Muscle layer of duodenum (tissue), 2 donors: ENCODE results near the gene ERBIN.
"Not testable (repeated sequence)": the region's sequence is repeated elsewhere in the genome, so short reads cannot be mapped to it uniquely, and the experiment has no call there.

Experiments
- H3K27ac ChIP-seq: one replicate; pipeline ENCODE4 v1.7.0; 2013; ENCODE audit warnings: mild to moderate bottlenecking, low read length
- H3K27me3 ChIP-seq: one replicate; pipeline ENCODE4 v1.7.0; 2013; ENCODE audit warnings: low read depth, mild to moderate bottlenecking, control low read depth, low read length
- H3K36me3 ChIP-seq, 2 donors: one replicate each; pipeline ENCODE4 v1.7.0; 2013; ENCODE audit warnings: low read length in 2 of 2, control low read depth in 1 of 2, mild to moderate bottlenecking in 1 of 2; ENCODE audit not compliant: insufficient read depth in 2 of 2, control insufficient read depth in 1 of 2
- H3K4me1 ChIP-seq, 2 donors: one replicate each; pipeline ENCODE4 v1.7.0; 2013; ENCODE audit warnings: low read length in 2 of 2, mild to moderate bottlenecking in 2 of 2, control low read depth in 1 of 2, moderate library complexity in 1 of 2; ENCODE audit not compliant: insufficient read depth in 2 of 2, control insufficient read depth in 1 of 2
- H3K4me3 ChIP-seq, 2 donors: one replicate each; pipeline ENCODE4 v1.7.0; 2013; ENCODE audit warnings: low read length in 2 of 2, low read depth in 1 of 2, mild to moderate bottlenecking in 1 of 2
- H3K9me3 ChIP-seq, 2 donors: one replicate each; pipeline ENCODE4 v1.7.0; 2013; ENCODE audit warnings: low read length in 2 of 2, control low read depth in 1 of 2, mild to moderate bottlenecking in 1 of 2; ENCODE audit not compliant: control insufficient read depth in 1 of 2
- donor health status: healthy.

Gene ERBIN

DNA sequence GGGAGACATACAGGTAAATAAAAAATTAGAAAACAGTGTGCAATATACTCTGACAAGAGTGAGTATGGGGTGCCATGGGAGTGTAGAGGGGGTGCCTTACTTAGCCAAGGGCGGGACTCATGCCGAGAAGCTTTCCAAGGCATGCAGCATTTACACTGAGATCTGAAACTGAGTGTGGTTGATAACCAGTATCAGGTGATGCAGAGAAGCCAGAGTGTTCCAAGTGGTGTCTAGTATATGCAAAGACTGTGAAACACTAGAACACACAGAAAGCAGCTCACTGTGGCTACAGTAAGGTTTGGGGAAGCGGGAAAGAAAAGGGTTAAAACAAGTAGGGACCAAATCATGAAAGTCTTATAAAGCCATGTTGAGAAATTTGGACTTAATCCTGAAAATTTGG, 30.5 kb upstream of the ERBIN start:
- H3K27me3 ChIP-seq, result no peaks in the 10 kb centered on the region

DNA sequence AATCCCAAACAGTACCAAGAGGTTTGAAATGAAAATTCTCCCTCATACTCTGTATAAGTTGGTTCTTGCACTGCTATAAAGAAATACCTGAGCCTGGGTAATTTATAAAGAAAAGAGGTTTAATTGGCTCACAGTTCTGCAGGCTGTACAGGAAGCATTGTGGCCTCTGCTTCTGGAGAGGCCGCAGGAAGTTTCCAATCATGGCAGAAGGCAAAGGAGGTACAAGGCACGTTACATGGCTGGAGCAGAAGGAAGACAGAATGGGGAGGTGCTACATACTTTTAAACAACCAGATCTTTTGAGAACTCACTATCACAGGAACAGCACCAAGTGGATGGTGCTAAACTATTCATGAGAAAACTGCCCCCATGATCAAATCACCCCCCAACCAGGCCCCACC, 25.6 kb upstream of the ERBIN start:
- H3K27ac ChIP-seq, result no peak overlapping the region
- H3K4me1 ChIP-seq, result no peaks in the 10 kb centered on the region

More for the DNA sequence above, 30.5 kb upstream of the ERBIN start:
- H3K36me3 ChIP-seq, result no peaks in the 10 kb centered on the region
- no peaks in the 10 kb centered on the region for H3K9me3 ChIP-seq
- no peaks in the 10 kb centered on the region for H3K4me1 ChIP-seq
- H3K27ac ChIP-seq, result no peak overlapping the region
- no peak overlapping the region for H3K4me3 ChIP-seq

GRCh38 chr5:65902104-65902503, 24.3 kb upstream of the ERBIN start:
- Histone ChIP-seq H3K4me1 (no peaks in the 10 kb centered on the region), H3K36me3 (no peaks in the 10 kb centered on the region), H3K27ac (no peak overlapping the region)

More for the DNA sequence above, 25.6 kb upstream of the ERBIN start:
- no peak overlapping the region for H3K4me3 ChIP-seq
- H3K27me3 ChIP-seq, result no peaks in the 10 kb centered on the region
- no peaks in the 10 kb centered on the region for H3K36me3 ChIP-seq
- H3K9me3 ChIP-seq, result no peaks in the 10 kb centered on the region

DNA sequence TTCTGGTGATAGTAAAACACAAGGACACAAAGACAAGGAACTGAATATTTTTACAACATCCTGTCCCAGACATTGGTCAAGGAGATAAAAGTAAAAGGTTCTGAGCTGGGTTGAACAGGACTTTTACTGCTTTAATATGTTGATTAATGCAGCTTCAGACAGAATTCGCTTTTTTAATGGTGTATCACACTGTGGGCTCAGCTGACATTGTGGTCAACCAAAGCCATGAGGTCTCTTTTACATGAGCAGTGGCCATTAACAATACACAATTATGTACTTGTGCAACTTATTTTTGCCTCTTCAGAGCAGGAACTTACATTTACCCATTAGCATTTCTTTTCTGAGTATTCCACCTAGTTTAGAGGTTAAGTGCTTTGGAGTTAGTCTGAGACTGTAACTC, 22.8 kb upstream of the ERBIN start:
- H3K4me1 ChIP-seq, result no peaks in the 10 kb centered on the region
- H3K27ac ChIP-seq, result no peak overlapping the region
- H3K27me3 ChIP-seq, result no peaks in the 10 kb centered on the region
- H3K4me3 ChIP-seq, result no peak overlapping the region
- no peaks in the 10 kb centered on the region for H3K36me3 ChIP-seq
- no peaks in the 10 kb centered on the region for H3K9me3 ChIP-seq

More at GRCh38 chr5:65902104-65902503, 24.3 kb upstream of the ERBIN start:
- Histone ChIP-seq H3K9me3 (no peaks in the 10 kb centered on the region), H3K27me3 (no peaks in the 10 kb centered on the region), H3K4me3 (no peak overlapping the region)

DNA sequence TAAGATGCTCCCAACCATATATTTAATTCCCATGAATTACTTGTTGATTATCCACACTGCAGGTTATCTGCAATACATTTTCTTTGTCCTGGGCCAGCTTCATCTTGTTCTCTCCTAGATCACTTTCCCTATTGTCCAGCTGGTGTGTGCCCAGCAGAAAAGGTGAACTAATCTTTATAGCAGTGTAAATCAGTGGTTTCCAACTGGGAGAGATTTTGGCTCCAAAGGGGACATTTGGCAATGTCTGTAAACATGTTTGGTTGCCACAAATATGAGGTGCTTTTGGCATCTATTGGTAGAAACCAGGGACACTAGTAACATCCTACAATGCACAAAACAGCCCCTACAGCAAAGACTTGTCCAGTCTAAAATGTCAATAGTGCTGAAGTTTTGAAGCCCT, 20.1 kb upstream of the ERBIN start:
- H3K27me3 ChIP-seq, result no peaks in the 10 kb centered on the region
- no peak overlapping the region for H3K4me3 ChIP-seq
- no peak overlapping the region for H3K27ac ChIP-seq
- no peaks in the 10 kb centered on the region for H3K36me3 ChIP-seq
- no peaks in the 10 kb centered on the region for H3K9me3 ChIP-seq
- no peaks in the 10 kb centered on the region for H3K4me1 ChIP-seq

DNA sequence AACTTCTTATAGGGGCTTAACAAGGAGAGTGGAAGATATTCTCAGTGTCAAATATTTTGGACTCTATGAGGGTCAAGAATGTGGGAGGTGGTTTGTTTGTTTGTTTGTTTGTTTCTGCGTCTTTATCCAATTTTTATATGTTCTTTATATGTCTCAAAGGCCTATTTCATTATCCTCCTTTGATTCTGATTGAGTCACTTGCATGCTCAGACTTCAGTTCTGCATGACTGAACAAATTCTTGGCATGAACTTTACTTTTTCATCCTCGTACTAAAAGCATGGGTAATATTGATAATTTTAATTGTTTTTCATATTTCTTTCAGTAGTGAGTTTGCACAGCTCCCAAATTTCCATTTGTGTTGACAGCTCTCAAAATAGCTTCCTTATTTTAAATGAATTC, 19.2 kb upstream of the ERBIN start:
- H3K4me3 ChIP-seq, result no peak overlapping the region
- no peak overlapping the region for H3K27ac ChIP-seq
- no peaks in the 10 kb centered on the region for H3K27me3 ChIP-seq
- H3K36me3 ChIP-seq, result no peaks in the 10 kb centered on the region
- no peaks in the 10 kb centered on the region for H3K4me1 ChIP-seq
- no peaks in the 10 kb centered on the region for H3K9me3 ChIP-seq

DNA sequence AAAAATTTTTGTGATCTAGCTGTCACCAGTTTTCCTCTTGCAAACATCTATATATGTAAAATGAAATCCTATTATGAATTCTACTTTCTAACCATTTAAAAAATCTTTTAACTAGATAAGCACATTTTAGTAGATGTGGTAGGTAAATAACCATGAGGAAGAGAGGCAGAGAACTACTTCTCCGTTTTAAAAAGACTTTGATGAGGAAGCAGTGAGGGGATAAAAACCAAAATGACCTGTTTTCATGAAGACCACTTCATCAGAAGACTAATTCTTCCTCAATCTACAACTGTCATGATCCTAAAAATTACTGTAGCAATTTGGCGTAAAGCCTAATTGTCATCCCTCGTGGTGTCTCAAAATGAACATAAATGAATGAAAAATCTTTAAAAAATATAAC, 15.7 kb upstream of the ERBIN start:
- no peaks in the 10 kb centered on the region for H3K9me3 ChIP-seq
- no peaks in the 10 kb centered on the region for H3K36me3 ChIP-seq
- H3K27ac ChIP-seq, result no peak overlapping the region
- H3K4me1 ChIP-seq, result peaks cover 0 to 13% of the 10 kb centered on the region in 2 donors
- no peaks in the 10 kb centered on the region for H3K27me3 ChIP-seq
- H3K4me3 ChIP-seq, result no peak overlapping the region

DNA sequence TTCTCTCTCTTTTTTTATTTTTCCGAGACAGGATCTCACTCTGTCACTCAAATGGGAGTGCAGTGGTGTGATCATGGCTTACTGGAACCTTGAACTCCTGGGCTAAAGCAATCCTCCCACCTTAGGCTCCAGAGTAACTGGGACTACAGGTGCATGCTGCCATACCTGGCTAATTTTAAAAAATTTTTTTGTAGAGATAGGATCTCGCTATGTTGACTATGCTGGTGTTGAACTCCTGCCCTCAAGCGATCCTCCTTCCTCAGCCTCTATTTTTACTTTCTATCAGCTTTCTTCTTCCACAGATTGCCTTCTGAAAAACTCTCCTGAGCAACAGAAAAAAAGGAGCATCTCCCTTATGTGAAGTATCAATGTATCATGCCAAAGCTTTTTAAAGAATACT, 14.1 kb upstream of the ERBIN start:
- peaks cover 0 to 18% of the 10 kb centered on the region in 2 donors for H3K4me1 ChIP-seq
- no peak overlapping the region for H3K27ac ChIP-seq
- no peaks in the 10 kb centered on the region for H3K27me3 ChIP-seq
- H3K4me3 ChIP-seq, result no peak overlapping the region
- no peaks in the 10 kb centered on the region for H3K36me3 ChIP-seq
- no peaks in the 10 kb centered on the region for H3K9me3 ChIP-seq

GRCh38 chr5:65913519-65913918, 12.9 kb upstream of the ERBIN start:
- Histone ChIP-seq H3K4me1 (peaks cover 0 to 18% of the 10 kb centered on the region in 2 donors), H3K9me3 (no peaks in the 10 kb centered on the region), H3K27ac (no peak overlapping the region), H3K27me3 (no peaks in the 10 kb centered on the region), H3K36me3 (no peaks in the 10 kb centered on the region), H3K4me3 (no peak overlapping the region)

- Histone ChIP-seq H3K4me1 (peaks cover 0 to 18% of the 10 kb centered on the region in 2 donors), H3K9me3 (no peaks in the 10 kb centered on the region), H3K27me3 (no peaks in the 10 kb centered on the region), H3K36me3 (no peaks in the 10 kb centered on the region), H3K4me3 (no peak overlapping the region), H3K27ac (no peak overlapping the region)
Observed at GRCh38 chr5:65914641-65915196, 11.7 kb upstream of the ERBIN start.

GRCh38 chr5:65915661-65916060, 10.7 kb upstream of the ERBIN start:
- not testable (repeated sequence) for H3K27ac ChIP-seq, H3K27me3 ChIP-seq, H3K36me3 ChIP-seq, H3K9me3 ChIP-seq, H3K4me3 ChIP-seq
- H3K4me1 ChIP-seq, result peaks cover 0 to 18% of the 10 kb centered on the region in 2 donors

DNA sequence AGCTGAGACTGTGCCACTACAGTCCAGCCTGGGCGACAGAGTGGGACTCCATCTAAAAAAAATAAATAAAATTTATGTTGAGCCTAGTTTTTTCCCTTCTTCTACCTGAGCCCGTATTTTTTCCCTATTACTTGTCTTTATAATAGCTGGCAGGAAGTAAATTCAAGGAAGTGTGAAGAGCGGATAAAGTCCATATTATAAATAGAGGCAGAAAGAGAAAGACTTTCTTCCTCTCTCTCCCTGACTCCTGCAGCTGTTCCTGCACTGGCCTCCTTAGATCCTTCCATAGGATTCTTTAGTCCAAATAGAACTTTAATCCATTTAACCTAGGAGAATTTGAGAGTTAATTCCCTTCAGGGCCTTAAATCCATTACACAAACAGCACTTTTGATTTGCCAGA, 10.3 kb upstream of the ERBIN start:
- Histone ChIP-seq H3K27ac (no peak overlapping the region), H3K4me3 (no peak overlapping the region), H3K9me3 (no peaks in the 10 kb centered on the region), H3K27me3 (no peaks in the 10 kb centered on the region), H3K36me3 (no peaks in the 10 kb centered on the region), H3K4me1 (peaks cover 0 to 18% of the 10 kb centered on the region in 2 donors)
